ENCODE data around the gene KRT25.
A peak's percentile ranks its signal among the peaks of the same experiment; 100 is the strongest.

KRT25 gene

GRCh38 chr17:40755231-40755630 lies at the start of gene KRT25:
TSS of gene KRT25 (minus strand) at chr17:40755331. CDS start at chr17:40755271, 60 bp downstream.
- no peak for DNase-seq (ENCODE audit: low read depth in 1 of 2, low spot score in 1 of 2)

- DNase-seq (ENCODE audit: low read depth in 1 of 2, low spot score in 1 of 2), result peak; percentile 47 to 57
Observed at GRCh38 chr17:40803617-40804082, 48.5 kb upstream of the KRT25 start.

GRCh38 chr17:40801157-40801556 lies 46.0 kb upstream of the KRT25 start:
- DNase-seq (ENCODE audit: low read depth in 1 of 2, low spot score in 1 of 2), result no peak

- no peak for DNase-seq (ENCODE audit: low read depth in 1 of 2, low spot score in 1 of 2)
Observed at GRCh38 chr17:40800381-40800780, 45.2 kb upstream of the KRT25 start.

- no peak for DNase-seq (ENCODE audit: low read depth in 1 of 2, low spot score in 1 of 2)
Observed at GRCh38 chr17:40799859-40800258, 44.7 kb upstream of the KRT25 start, which contains the start of gene KRT28. TSS of gene KRT28 (minus strand) at chr17:40799959. CDS start at chr17:40799893, 66 bp downstream.

- no peak for DNase-seq (ENCODE audit: low read depth in 1 of 2, low spot score in 1 of 2)
Observed at GRCh38 chr17:40796846-40797245, 41.7 kb upstream of the KRT25 start.

GRCh38 chr17:40795019-40795667 lies 40.0 kb upstream of the KRT25 start:
- DNase-seq (ENCODE audit: low read depth in 1 of 2, low spot score in 1 of 2), result no peak

- no peak for DNase-seq (ENCODE audit: low read depth in 1 of 2, low spot score in 1 of 2)
Observed at GRCh38 chr17:40794466-40794865, 39.3 kb upstream of the KRT25 start.

- no peak for DNase-seq (ENCODE audit: low read depth in 1 of 2, low spot score in 1 of 2)
Observed at GRCh38 chr17:40793832-40794231, 38.7 kb upstream of the KRT25 start.

- DNase-seq (ENCODE audit: low read depth in 1 of 2, low spot score in 1 of 2), result no peak
Observed at GRCh38 chr17:40791787-40792436, 36.8 kb upstream of the KRT25 start.

GRCh38 chr17:40791111-40791510 lies 36.0 kb upstream of the KRT25 start:
- no peak for DNase-seq (ENCODE audit: low read depth in 1 of 2, low spot score in 1 of 2)

- no peak for DNase-seq (ENCODE audit: low read depth in 1 of 2, low spot score in 1 of 2)
Observed at GRCh38 chr17:40782450-40782849, 27.3 kb upstream of the KRT25 start, which contains the start of gene KRT27. TSS of gene KRT27 (minus strand) at chr17:40782550. CDS start at chr17:40782493, 57 bp downstream.

GRCh38 chr17:40779181-40779909 lies 24.2 kb upstream of the KRT25 start:
- DNase-seq (ENCODE audit: low read depth in 1 of 2, low spot score in 1 of 2), result no peak

GRCh38 chr17:40778461-40778860 lies 23.3 kb upstream of the KRT25 start:
- no peak for DNase-seq (ENCODE audit: low read depth in 1 of 2, low spot score in 1 of 2)

- no peak for DNase-seq (ENCODE audit: low read depth in 1 of 2, low spot score in 1 of 2)
Observed at GRCh38 chr17:40777971-40778370, 22.8 kb upstream of the KRT25 start.

- no peak for DNase-seq (ENCODE audit: low read depth in 1 of 2, low spot score in 1 of 2)
Observed at GRCh38 chr17:40777459-40777858, 22.3 kb upstream of the KRT25 start.

GRCh38 chr17:40775945-40776344 lies 20.8 kb upstream of the KRT25 start:
- no peak for DNase-seq (ENCODE audit: low read depth in 1 of 2, low spot score in 1 of 2)

GRCh38 chr17:40772101-40772500 lies 17.0 kb upstream of the KRT25 start, which contains the start of gene KRT26:
TSS of gene KRT26 (minus strand) at chr17:40772201. CDS start at chr17:40772113, 88 bp downstream.
- no peak for DNase-seq (ENCODE audit: low read depth in 1 of 2, low spot score in 1 of 2)

- DNase-seq (ENCODE audit: low read depth in 1 of 2, low spot score in 1 of 2), result no peak
Observed at GRCh38 chr17:40765657-40766056, 10.5 kb upstream of the KRT25 start.

GRCh38 chr17:40763752-40764151 lies 8.6 kb upstream of the KRT25 start:
- no peak for DNase-seq (ENCODE audit: low read depth in 1 of 2, low spot score in 1 of 2)

- no peak for DNase-seq (ENCODE audit: low read depth in 1 of 2, low spot score in 1 of 2)
Observed at GRCh38 chr17:40760105-40761016, 5.2 kb upstream of the KRT25 start.

All from activated T-helper 1 cell treated with anti-CD3 and anti-CD28 coated beads, Interleukin-2, amount 50 U/mL, for 16 hours (primary cell).